Uterus (tissue), 4 donors: ENCODE measurements around the gene HSPB8. TPM values are rescaled to one million over a fixed set of nuclear protein-coding genes. Genes with fewer than 3 reads are reported as not detected.

Experiments used
- DNase-seq, 2 donors: peaks; one replicate each; pipeline ENCODE4 v3.0.0-alpha.2; 2019 to 2020
- H3K27ac ChIP-seq, 2 donors: fragments of 200-600 bp; sonication (generic); 1 replicate in 1 of 2; 2 replicates in 1 of 2; pipeline ENCODE4 v1.5.1; 2016 to 2018
- H3K27me3 ChIP-seq, 2 donors: fragments of 200-600 bp; sonication (generic); one replicate each; pipeline ENCODE4 v1.5.1; 2018 to 2019; ENCODE audit warnings: control low read depth in 1 of 2
- H3K36me3 ChIP-seq, 2 donors: fragments of 200-600 bp; sonication (generic); one replicate each; pipeline ENCODE4 v1.5.1; 2019; ENCODE audit warnings: control low read depth in 1 of 2
- H3K4me1 ChIP-seq, 2 donors: fragments of 200-600 bp; sonication (generic); one replicate each; pipeline ENCODE4 v1.5.1; 2018 to 2019; ENCODE audit warnings: control low read depth in 1 of 2
- H3K4me3 ChIP-seq, 2 donors: fragments of 200-600 bp; sonication (generic); 1 replicate in 1 of 2; 2 replicates in 1 of 2; pipeline ENCODE4 v1.5.1; 2018 to 2019; ENCODE audit warnings: mild to moderate bottlenecking in 1 of 2
- H3K9me3 ChIP-seq, 2 donors: fragments of 200-600 bp; sonication (generic); one replicate each; pipeline ENCODE4 v1.5.1; 2019; ENCODE audit warnings: control low read depth in 1 of 2
- CTCF ChIP-seq, 4 experiments: fragments of 200-600 bp in 2 of 4; fragments of 450-650 bp in 2 of 4; sonication (generic) in 2 of 4; IDR thresholded peaks; one replicate each; pipeline ENCODE4 v1.5.1; 2016 to 2019; ENCODE audit warnings: antibody characterized with exemption in 4 of 4, mild to moderate bottlenecking in 2 of 4, moderate library complexity in 1 of 4
- POLR2A ChIP-seq, 2 donors: fragments of 450-650 bp; IDR thresholded peaks; one replicate each; pipeline ENCODE4 v1.6.1; 2016; ENCODE audit warnings: antibody characterized with exemption in 2 of 2, mild to moderate bottlenecking in 1 of 2, moderate library complexity in 1 of 2
- intact Hi-C: fragments of 100-400 bp; cut with DNase I; formaldehyde crosslinking; loops from one replicate; pipeline ENCODE4 v1.15.1; 2023; ENCODE audit warnings: low total_unique reads
- total RNA-seq, 4 donors: library from RNA; depleted of rRNA in 3 of 4; stranded (reverse); fragments of >200 nt in 3 of 4; gene quantifications; one replicate each; pipeline versions ENCODE4 v1.1.0 to v1.2.4, GENCODE V29; 2014 to 2023
- donor health status: DM: yes; HTN: yes; CAD: no.

The HSPB8 gene
- total RNA-seq, 4 donors from 2014 or later = 10.6 to 49.7 (median 38.3) TPM

GRCh38 chr12:119157978-119158377 lies 20.8 kb upstream of the HSPB8 start:
- H3K4me1 ChIP-seq = no peaks in the 10 kb centered on the region
- no peaks in the 10 kb centered on the region for H3K36me3 ChIP-seq
- intact Hi-C loops = no loop called here
- no peak for TF ChIP-seq POLR2A (IDR thresholded peaks at IDR 0.05)
- TF ChIP-seq CTCF (IDR thresholded peaks at IDR 0.05) = no peak
- H3K27me3 ChIP-seq = no peaks in the 10 kb centered on the region
- H3K27ac ChIP-seq = no peak overlapping the region
- DNase-seq = no peak
- no peak overlapping the region for H3K4me3 ChIP-seq
- H3K9me3 ChIP-seq = no peaks in the 10 kb centered on the region

GRCh38 chr12:119158402-119158801 lies 20.3 kb upstream of the HSPB8 start:
- no peaks in the 10 kb centered on the region for H3K9me3 ChIP-seq
- no peaks in the 10 kb centered on the region for H3K27me3 ChIP-seq
- intact Hi-C loops = no loop called here
- no peaks in the 10 kb centered on the region for H3K4me1 ChIP-seq
- TF ChIP-seq CTCF (IDR thresholded peaks at IDR 0.05) (no peak), POLR2A (IDR thresholded peaks at IDR 0.05) (no peak)
- H3K27ac ChIP-seq = no peak overlapping the region
- H3K36me3 ChIP-seq = no peaks in the 10 kb centered on the region
- DNase-seq = no peak
- no peak overlapping the region for H3K4me3 ChIP-seq

- DNase-seq = no peak
- H3K27ac ChIP-seq = no peak overlapping the region
- H3K4me3 ChIP-seq = no peak overlapping the region
These were observed 18.9 kb upstream of the HSPB8 start for GRCh38 chr12:119159844-119160243.

GRCh38 chr12:119167902-119168301 lies 10.8 kb upstream of the HSPB8 start:
- no peaks in the 10 kb centered on the region for H3K36me3 ChIP-seq
- no peak overlapping the region for H3K27ac ChIP-seq
- no peak overlapping the region for H3K4me3 ChIP-seq
- H3K9me3 ChIP-seq = no peaks in the 10 kb centered on the region
- H3K27me3 ChIP-seq = no peaks in the 10 kb centered on the region
- no peaks in the 10 kb centered on the region for H3K4me1 ChIP-seq
- intact Hi-C loops = no loop called here
- no peak for DNase-seq
- TF ChIP-seq CTCF (IDR thresholded peaks at IDR 0.05) (no peak), POLR2A (IDR thresholded peaks at IDR 0.05) (no peak)

More at GRCh38 chr12:119159844-119160243, 18.9 kb upstream of the HSPB8 start:
- no peaks in the 10 kb centered on the region for H3K36me3 ChIP-seq
- intact Hi-C loops = no loop called here
- H3K27me3 ChIP-seq = no peaks in the 10 kb centered on the region
- TF ChIP-seq CTCF (IDR thresholded peaks at IDR 0.05) (no peak), POLR2A (IDR thresholded peaks at IDR 0.05) (no peak)
- H3K9me3 ChIP-seq = no peaks in the 10 kb centered on the region
- no peaks in the 10 kb centered on the region for H3K4me1 ChIP-seq

GRCh38 chr12:119168721-119169120 lies 10.0 kb upstream of the HSPB8 start:
- no peak for TF ChIP-seq CTCF (IDR thresholded peaks at IDR 0.05)
- TF ChIP-seq POLR2A (IDR thresholded peaks at IDR 0.05) = no peak
- Histone ChIP-seq H3K27me3 (no peaks in the 10 kb centered on the region), H3K4me3 (no peak overlapping the region), H3K36me3 (no peaks in the 10 kb centered on the region), H3K4me1 (no peaks in the 10 kb centered on the region), H3K9me3 (no peaks in the 10 kb centered on the region), H3K27ac (no peak overlapping the region)
- intact Hi-C loops = no loop called here
- no peak for DNase-seq
